IPS DF 19.7 (cell line): Measurements from ENCODE around the gene PDGFD.

ENCODE experiments used
- DNase-seq: peaks from one replicate; pipeline ENCODE4 v3.0.0-alpha.2; 2013; ENCODE audit warnings: low read depth, low spot score

PDGFD gene

GRCh38 chr11:104145062-104145461, 18.9 kb downstream of the PDGFD start:
- DNase-seq, result no peak

DNA sequence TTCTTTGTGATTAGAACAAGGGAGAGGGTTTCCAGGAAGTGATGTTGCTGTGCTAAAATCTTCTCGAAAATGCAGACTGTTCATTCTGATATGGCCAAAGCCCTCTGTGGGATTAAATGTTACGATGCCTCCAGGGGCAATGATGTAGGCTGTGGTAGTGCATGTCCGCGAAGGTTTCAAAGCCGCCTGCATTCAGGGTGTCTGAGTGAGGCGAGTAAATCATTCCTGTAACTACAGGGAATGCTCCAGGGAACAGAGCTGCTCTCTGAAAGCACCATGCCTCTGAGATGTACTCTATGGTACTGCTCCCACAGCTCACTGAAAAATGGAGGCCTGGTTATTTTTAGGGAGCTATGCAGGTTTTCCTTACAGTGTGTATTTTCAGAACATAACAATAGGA, 21.2 kb downstream of the PDGFD start:
- DNase-seq, result no peak

GRCh38 chr11:104136861-104137260, 27.1 kb downstream of the PDGFD start:
- DNase-seq, result no peak

GRCh38 chr11:104134745-104135144, 29.2 kb downstream of the PDGFD start:
- DNase-seq, result no peak

DNA sequence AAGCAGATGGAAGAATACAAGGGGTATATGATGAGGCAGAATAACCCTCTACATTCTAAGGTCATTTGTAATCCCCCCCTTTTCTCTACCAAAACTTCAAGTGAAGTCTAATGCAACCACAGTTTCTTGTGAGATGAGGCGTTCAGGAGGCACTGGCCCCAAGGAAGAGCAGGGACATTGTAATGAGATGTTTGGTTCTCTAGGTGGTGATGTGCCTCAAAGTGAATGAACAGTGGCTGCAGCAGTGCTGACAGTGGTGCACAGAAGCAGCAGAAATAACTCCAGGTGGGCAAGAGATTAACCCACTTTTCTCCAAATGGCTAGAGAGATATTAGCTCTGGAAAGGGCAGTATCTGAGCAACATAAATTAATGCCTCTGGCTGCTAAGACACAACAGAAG, 33.8 kb downstream of the PDGFD start:
- DNase-seq, result no peak

GRCh38 chr11:104129145-104129544, 34.8 kb downstream of the PDGFD start:
- DNase-seq, result no peak

DNA sequence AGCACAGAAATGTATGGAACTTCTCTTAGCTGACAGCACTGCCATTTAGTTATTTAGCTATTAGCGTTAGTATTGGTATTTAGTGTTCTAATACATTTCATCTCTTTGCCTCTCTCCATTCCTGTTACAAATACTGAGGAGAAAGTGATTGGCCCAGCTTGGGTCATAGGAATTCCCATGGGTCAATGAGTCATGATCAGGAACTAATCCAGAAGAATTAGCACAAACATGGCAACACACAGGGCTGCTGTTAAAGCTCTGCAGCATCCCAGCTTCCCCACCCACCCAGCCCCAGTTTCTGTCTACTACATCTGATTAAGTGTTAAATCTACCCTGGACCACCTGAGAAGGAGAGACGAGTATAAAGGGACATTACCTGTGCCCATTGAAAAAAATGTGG, 36.1 kb downstream of the PDGFD start:
- DNase-seq, result no peak

- no peak for DNase-seq
These were observed 37.5 kb downstream of the PDGFD start for GRCh38 chr11:104126464-104126863.

- no peak for DNase-seq
These were observed 39.0 kb downstream of the PDGFD start for GRCh38 chr11:104124979-104125378.

DNA sequence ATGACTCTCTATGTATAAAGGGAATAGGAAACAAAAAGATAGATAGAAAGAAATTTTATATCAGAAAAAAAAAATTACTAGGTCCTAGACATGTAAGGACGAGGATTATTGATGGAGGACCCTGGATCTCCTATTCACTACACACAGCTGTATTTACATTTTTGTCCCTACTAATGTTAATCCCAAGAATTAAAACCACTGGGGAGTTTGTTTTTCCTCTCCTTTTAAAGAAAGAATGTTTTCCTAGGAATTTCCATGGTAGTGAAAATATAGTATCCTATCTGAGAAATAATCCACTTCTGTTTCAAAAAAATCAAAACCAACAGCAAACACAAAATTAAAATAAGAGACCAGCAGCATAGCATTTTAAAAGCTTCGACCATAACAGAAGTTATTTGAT, 41.1 kb downstream of the PDGFD start:
- DNase-seq, result no peak

GRCh38 chr11:104122011-104122635, 41.8 kb downstream of the PDGFD start:
- DNase-seq, result no peak

GRCh38 chr11:104120493-104121137, 43.3 kb downstream of the PDGFD start:
- no peak for DNase-seq

GRCh38 chr11:104118105-104118744, 45.7 kb downstream of the PDGFD start:
- no peak for DNase-seq

DNA sequence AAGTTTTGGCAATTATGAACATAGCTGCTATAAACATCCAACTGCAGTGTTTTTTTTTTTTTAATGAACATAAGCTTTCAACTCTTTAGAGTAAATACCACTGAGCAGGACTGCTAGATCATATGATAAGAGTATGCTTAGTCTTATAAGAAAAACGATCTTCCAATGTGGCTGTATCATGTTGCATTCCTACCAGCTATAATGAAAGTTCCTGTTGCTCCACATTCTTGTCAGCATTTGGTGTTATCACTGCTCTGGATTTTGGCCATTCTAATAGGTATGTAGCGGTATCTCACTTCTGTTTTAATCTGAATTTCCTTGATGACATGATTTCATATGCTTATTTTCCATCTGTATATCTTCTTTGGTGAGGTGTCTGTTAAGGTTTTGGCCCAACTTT, 50.4 kb downstream of the PDGFD start:
- DNase-seq, result no peak

- no peak for DNase-seq
These were observed 57.7 kb downstream of the PDGFD start for GRCh38 chr11:104106136-104106754.

GRCh38 chr11:104105155-104105554, 58.8 kb downstream of the PDGFD start:
- DNase-seq, result no peak

- DNase-seq, result no peak
These were observed 59.3 kb downstream of the PDGFD start for GRCh38 chr11:104104664-104105063.

- DNase-seq, result no peak
These were observed 59.7 kb downstream of the PDGFD start for GRCh38 chr11:104104201-104104600.

GRCh38 chr11:104098555-104098954, 65.4 kb downstream of the PDGFD start:
- DNase-seq, result no peak

- DNase-seq, result no peak
These were observed 65.8 kb downstream of the PDGFD start for GRCh38 chr11:104098132-104098531.

GRCh38 chr11:104096900-104097299, 67.0 kb downstream of the PDGFD start:
- DNase-seq, result no peak

DNA sequence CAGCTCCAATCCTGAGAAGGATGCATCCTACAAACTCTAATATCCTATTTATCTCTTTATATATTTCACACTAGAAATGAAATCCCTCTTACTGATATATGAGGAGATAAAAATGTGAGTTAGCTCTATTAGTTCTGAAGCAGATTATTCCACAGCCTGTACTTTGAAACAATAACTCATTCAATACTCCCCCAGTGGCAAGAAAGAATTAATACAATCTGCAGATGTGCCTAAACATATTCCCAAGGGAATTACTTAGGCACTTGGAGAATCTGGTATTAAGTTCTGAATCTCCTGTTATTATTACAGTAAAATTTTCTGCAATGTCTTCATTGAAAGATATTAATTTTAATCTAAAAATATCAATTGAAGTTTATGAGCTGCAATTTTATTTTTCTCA, 68.2 kb downstream of the PDGFD start:
- no peak for DNase-seq

DNA sequence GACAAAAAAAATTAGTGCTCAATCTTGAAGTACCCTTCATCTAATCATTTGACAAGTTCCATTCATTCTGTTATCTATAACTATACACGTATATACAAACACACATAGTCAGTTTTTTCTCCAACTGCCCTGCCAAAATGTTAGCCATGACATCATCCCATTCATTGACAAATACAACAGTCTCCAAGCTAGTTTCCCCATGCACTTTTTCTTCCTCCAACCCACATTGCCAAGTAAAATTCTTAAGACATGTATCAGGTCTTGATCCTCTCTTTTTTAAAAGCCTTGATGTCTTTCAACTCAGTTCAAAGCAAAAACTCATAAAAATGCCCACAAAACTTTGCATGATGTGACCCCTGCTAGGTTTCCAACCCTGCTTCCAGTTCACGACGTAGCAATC, 69.4 kb downstream of the PDGFD start:
- DNase-seq, result no peak
